Endothelial cell (in vitro differentiated cells): Measurements from ENCODE around the gene F8A2. TPM values are rescaled to one million over a fixed set of nuclear protein-coding genes. Genes with fewer than 3 reads are reported as not detected.
"Not testable (repeated sequence)": the region's sequence is repeated elsewhere in the genome, so short reads cannot be mapped to it uniquely, and the experiment has no call there.

Experiments used
- DNase-seq: peaks from one replicate; pipeline ENCODE4 v3.0.0; 2021; ENCODE audit warnings: low spot score
- H3K27ac Mint-ChIP-seq: one replicate; pipeline ENCODE4 v1.8.0; 2021; ENCODE audit warnings: mixed read lengths, inconsistent platforms; ENCODE audit not compliant: unreplicated experiment
- H3K27me3 Mint-ChIP-seq: one replicate; pipeline ENCODE4 v1.8.0; 2021; ENCODE audit warnings: mild to moderate bottlenecking, moderate library complexity, mixed read lengths, inconsistent platforms; ENCODE audit not compliant: unreplicated experiment
- H3K36me3 Mint-ChIP-seq: one replicate; pipeline ENCODE4 v1.8.0; 2021; ENCODE audit warnings: mild to moderate bottlenecking, low read depth, mixed read lengths, inconsistent platforms; ENCODE audit not compliant: unreplicated experiment
- H3K4me1 Mint-ChIP-seq: one replicate; pipeline ENCODE4 v1.8.0; 2021; ENCODE audit warnings: mild to moderate bottlenecking, mixed read lengths, inconsistent platforms; ENCODE audit not compliant: unreplicated experiment
- H3K4me3 Mint-ChIP-seq: one replicate; pipeline ENCODE4 v1.8.0; 2021; ENCODE audit warnings: mild to moderate bottlenecking, mixed read lengths, inconsistent platforms; ENCODE audit not compliant: unreplicated experiment
- H3K9me3 Mint-ChIP-seq: one replicate; pipeline ENCODE4 v1.8.0; 2021; ENCODE audit warnings: mixed read lengths, inconsistent platforms; ENCODE audit not compliant: unreplicated experiment
- long read RNA-seq: library from polyadenylated mRNA; unstranded; transcript quantifications from one replicate; pipeline ENCODE4 v2.0.0, GENCODE V29; 2020; ENCODE audit not compliant: unreplicated experiment
- total RNA-seq: library from RNA; stranded (reverse); fragmentation: NEBNext Ultra II Directional; extraction: Animal tissue kit (Norgen Biotek cat#: 25700); gene quantifications from one replicate; pipeline ENCODE4 v1.2.1, GENCODE V29; 2021; ENCODE audit not compliant: unreplicated experiment
- TF ChIP-seq, protein P1 (sequence below): fragments of 200-600 bp; sonication (generic); IDR thresholded peaks from one replicate; pipeline ENCODE4 v1.5.0; 2021; ENCODE audit warnings: antibody characterized with exemption; ENCODE audit not compliant: unreplicated experiment

F8A2 gene
- not detected for total RNA-seq
- long read RNA-seq, result 0 reads

GRCh38 chrX:155381843-155382528, at the start of gene F8A2:
F8A2 (plus strand) TSS chrX:155382095; CDS start chrX:155382115, 20 bp downstream.
- not testable (repeated sequence) for H3K9me3 Mint-ChIP-seq, H3K36me3 Mint-ChIP-seq, H3K27me3 Mint-ChIP-seq, H3K4me1 Mint-ChIP-seq, H3K27ac Mint-ChIP-seq, H3K4me3 Mint-ChIP-seq, DNase-seq

DNA sequence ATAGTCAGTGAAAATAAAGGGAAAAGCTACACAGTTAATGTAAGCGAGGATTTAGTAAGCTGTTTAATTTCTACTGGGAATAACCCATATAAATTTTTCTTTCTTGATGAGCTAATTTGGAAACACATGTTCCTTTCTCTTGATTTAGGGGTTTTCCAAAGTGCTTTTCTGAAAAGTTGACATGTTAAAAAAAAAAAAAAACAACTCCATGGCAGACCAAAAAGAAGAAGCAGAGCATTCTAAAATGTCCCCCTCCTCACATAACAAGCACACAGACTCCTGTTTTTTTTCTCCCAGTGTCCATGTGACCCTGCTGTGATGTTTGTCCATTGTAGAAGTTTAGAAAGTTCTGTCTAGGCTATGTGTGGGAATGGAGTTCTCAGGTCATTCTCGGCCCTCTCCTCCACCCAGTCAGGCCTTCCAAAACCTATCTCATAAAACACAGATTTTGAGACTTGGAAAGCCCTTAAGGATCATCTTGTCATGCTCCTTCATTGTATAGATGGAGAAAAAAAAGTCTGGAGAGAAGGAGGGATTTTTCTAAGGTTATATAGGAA, 48.3 kb upstream of the F8A2 start:
- TF ChIP-seq, protein P1, sequence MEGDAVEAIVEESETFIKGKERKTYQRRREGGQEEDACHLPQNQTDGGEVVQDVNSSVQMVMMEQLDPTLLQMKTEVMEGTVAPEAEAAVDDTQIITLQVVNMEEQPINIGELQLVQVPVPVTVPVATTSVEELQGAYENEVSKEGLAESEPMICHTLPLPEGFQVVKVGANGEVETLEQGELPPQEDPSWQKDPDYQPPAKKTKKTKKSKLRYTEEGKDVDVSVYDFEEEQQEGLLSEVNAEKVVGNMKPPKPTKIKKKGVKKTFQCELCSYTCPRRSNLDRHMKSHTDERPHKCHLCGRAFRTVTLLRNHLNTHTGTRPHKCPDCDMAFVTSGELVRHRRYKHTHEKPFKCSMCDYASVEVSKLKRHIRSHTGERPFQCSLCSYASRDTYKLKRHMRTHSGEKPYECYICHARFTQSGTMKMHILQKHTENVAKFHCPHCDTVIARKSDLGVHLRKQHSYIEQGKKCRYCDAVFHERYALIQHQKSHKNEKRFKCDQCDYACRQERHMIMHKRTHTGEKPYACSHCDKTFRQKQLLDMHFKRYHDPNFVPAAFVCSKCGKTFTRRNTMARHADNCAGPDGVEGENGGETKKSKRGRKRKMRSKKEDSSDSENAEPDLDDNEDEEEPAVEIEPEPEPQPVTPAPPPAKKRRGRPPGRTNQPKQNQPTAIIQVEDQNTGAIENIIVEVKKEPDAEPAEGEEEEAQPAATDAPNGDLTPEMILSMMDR, result no peak
- Mint-ChIP-seq H3K36me3 (no peaks in the 10 kb centered on the region), H3K4me3 (no peak overlapping the region), H3K4me1 (peaks cover 7% of the 10 kb centered on the region), H3K27ac (no peak overlapping the region), H3K9me3 (no peaks in the 10 kb centered on the region), H3K27me3 (no peaks in the 10 kb centered on the region)
- no peak for DNase-seq

DNA sequence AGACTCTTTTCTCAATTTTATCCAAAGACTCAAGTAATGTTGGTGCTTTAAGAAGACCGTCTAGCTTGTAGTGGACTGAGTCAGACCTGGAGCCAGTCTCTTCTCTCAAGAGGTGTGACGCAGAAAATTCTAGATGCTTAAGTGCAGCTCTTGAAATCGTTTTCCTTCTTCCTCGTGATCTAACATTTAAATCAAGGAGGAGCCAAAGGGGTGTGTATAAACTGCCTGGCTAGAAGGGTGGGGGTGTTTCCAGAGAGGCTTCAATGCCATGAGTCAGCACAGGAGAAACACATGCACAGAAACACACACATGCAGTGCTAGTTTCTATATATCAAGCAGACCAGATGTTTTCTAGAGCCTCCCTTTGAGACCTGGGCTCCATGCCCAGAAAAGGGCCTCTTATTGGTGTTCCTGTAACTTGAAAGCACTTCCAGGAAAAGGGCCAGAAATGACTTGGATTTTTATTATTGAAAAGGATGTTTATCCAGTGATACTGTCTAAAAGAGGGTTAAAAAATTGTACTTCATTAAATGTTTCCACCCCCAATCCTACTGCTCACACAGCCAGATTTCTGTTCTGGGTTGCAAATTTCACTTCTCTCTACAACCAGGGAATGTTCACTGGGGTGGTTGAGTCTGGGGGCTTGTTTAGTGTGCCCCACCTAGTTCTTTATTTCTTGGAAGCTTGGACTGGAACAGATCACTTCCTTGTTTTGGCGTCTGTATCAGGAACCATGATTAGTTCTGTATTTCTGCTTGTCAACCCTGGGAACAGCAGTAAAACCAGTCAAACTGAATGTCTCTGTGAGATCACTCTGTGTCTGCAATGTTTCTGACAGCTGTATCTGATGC, 47.2 kb upstream of the F8A2 start, which contains the start of gene CLIC2:
Gene CLIC2 (minus strand): TSS at position 129 of the 851 bp plus-strand sequence. CDS start 187 bp downstream, outside the sequence.
- no peaks in the 10 kb centered on the region for H3K36me3 Mint-ChIP-seq
- H3K27ac Mint-ChIP-seq, result no peak within 1 kb of the TSS
- TF ChIP-seq, protein P1, result no peak
- no peaks in the 10 kb centered on the region for H3K27me3 Mint-ChIP-seq
- no peaks in the 10 kb centered on the region for H3K9me3 Mint-ChIP-seq
- peaks cover 7% of the 10 kb centered on the region for H3K4me1 Mint-ChIP-seq
- H3K4me3 Mint-ChIP-seq, result no peak within 1 kb of the TSS
- DNase-seq, result no peak

DNA sequence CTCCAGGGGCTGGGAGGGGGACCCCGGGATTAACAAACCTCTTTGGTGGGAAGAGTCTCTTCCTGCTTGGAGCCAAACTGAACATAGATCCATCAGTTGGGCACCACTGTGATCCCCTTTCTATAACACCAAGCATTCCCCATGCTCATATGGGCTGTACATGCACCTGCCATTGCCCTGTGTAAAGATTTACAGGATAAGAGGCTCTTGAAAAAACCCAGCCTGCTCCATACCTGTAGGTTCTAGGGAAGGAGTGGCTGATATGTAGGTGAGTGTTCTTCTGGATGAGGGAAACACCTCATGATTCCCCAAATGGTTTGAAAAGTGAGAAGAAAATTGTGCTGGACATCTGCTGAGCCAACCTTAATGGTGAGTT, 46.6 kb upstream of the F8A2 start:
- not testable (repeated sequence) for H3K27me3 Mint-ChIP-seq, H3K36me3 Mint-ChIP-seq, H3K4me3 Mint-ChIP-seq, H3K9me3 Mint-ChIP-seq, H3K4me1 Mint-ChIP-seq, DNase-seq, H3K27ac Mint-ChIP-seq

- not testable (repeated sequence) for H3K27me3 Mint-ChIP-seq, H3K36me3 Mint-ChIP-seq, H3K27ac Mint-ChIP-seq, H3K4me3 Mint-ChIP-seq, H3K4me1 Mint-ChIP-seq, H3K9me3 Mint-ChIP-seq, DNase-seq
These were observed 36.2 kb upstream of the F8A2 start for GRCh38 chrX:155345689-155346088.

- not testable (repeated sequence) for H3K4me1 Mint-ChIP-seq, H3K36me3 Mint-ChIP-seq, H3K27me3 Mint-ChIP-seq, H3K4me3 Mint-ChIP-seq, H3K27ac Mint-ChIP-seq, DNase-seq, H3K9me3 Mint-ChIP-seq
These were observed 32.4 kb upstream of the F8A2 start for GRCh38 chrX:155349448-155349847.

DNA sequence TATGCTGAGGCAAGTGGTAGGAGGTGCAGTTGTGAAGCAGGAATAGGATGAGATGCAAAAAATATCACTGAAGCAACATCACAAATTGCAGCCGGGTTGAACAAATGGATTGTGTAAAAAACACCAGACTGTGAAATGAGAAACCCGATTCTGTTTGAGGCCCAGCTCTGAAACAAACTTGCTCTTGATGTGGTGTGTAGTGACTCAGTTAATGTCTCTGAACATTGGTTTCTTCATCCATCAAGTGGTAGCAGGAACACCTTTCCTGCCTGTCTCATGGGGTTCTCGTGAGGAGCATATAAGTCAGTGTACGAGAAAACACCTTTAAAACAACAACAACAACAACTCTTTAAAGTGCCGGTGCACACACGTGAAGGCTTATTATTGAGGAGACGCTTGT, 18.2 kb upstream of the F8A2 start:
- not testable (repeated sequence) for H3K36me3 Mint-ChIP-seq, H3K27ac Mint-ChIP-seq, H3K27me3 Mint-ChIP-seq, DNase-seq, H3K4me3 Mint-ChIP-seq, H3K4me1 Mint-ChIP-seq, H3K9me3 Mint-ChIP-seq

- DNase-seq, H3K36me3 Mint-ChIP-seq, H3K9me3 Mint-ChIP-seq, H3K27ac Mint-ChIP-seq, H3K27me3 Mint-ChIP-seq, H3K4me1 Mint-ChIP-seq, H3K4me3 Mint-ChIP-seq: not testable (repeated sequence)
These were observed 8.0 kb upstream of the F8A2 start for GRCh38 chrX:155373777-155374458.

- H3K4me3 Mint-ChIP-seq, H3K4me1 Mint-ChIP-seq, H3K27ac Mint-ChIP-seq, DNase-seq, H3K9me3 Mint-ChIP-seq, H3K36me3 Mint-ChIP-seq, H3K27me3 Mint-ChIP-seq: not testable (repeated sequence)
These were observed 2.1 kb upstream of the F8A2 start for GRCh38 chrX:155379802-155380201.
